Vagina (tissue), 2 donors: ENCODE data around the gene ASPG.

ENCODE experiments used
- CTCF ChIP-seq, 3 experiments: fragments of 450-650 bp in 2 of 3; fragments of 200-600 bp in 1 of 3; sonication (generic) in 1 of 3; IDR thresholded peaks; one replicate each; pipeline ENCODE4 v1.5.1; 2017 to 2019; ENCODE audit warnings: antibody characterized with exemption in 3 of 3, mild to moderate bottlenecking in 2 of 3, moderate library complexity in 2 of 3
- POLR2AphosphoS5 ChIP-seq, 2 donors: sonication (generic); formaldehyde crosslinking; IDR thresholded peaks; one replicate each; pipeline ENCODE4 v1.9.0; 2017; ENCODE audit warnings: antibody characterized with exemption in 2 of 2, mild to moderate bottlenecking in 2 of 2, low read depth in 1 of 2; ENCODE audit not compliant: insufficient read depth in 1 of 2

- no peak for TF ChIP-seq CTCF (IDR thresholded peaks at IDR 0.05)
- TF ChIP-seq POLR2AphosphoS5 (IDR thresholded peaks at IDR 0.05; ENCODE audit: insufficient read depth in 1 of 2, low read depth in 1 of 2): no peak
Measured at GRCh38 chr14:104092931-104093365, 7.4 kb downstream of the ASPG start.
